ENCODE data around the gene GRID2IP.
"Not testable (repeated sequence)": the region's sequence is repeated elsewhere in the genome, so short reads cannot be mapped to it uniquely, and the experiment has no call there.

DNA sequence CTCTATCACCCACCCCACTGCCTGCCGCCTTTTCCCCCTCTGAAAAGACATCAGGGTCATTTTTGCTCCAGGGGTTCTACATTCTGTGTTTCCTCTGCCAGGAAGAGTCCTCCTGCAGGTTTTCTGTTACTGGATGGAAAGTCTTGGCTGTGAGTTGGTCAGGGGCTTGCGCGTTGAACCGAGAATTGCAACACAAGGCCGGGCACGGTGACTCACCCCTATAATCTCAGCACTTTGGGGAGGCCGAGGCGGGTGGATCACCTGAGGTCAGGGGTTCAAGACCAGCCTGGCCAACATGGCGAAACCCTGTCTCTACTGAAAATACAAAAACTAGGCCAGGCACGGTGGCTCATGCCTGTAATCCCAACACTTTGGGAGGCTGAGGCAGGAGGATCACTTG, 100.7 kb downstream of the GRID2IP start:
- TF ChIP-seq, protein P1, sequence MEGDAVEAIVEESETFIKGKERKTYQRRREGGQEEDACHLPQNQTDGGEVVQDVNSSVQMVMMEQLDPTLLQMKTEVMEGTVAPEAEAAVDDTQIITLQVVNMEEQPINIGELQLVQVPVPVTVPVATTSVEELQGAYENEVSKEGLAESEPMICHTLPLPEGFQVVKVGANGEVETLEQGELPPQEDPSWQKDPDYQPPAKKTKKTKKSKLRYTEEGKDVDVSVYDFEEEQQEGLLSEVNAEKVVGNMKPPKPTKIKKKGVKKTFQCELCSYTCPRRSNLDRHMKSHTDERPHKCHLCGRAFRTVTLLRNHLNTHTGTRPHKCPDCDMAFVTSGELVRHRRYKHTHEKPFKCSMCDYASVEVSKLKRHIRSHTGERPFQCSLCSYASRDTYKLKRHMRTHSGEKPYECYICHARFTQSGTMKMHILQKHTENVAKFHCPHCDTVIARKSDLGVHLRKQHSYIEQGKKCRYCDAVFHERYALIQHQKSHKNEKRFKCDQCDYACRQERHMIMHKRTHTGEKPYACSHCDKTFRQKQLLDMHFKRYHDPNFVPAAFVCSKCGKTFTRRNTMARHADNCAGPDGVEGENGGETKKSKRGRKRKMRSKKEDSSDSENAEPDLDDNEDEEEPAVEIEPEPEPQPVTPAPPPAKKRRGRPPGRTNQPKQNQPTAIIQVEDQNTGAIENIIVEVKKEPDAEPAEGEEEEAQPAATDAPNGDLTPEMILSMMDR (IDR thresholded peaks at IDR 0.05), result not testable (repeated sequence)
- not testable (repeated sequence) for TF ChIP-seq POLR2AphosphoS5, POLR2A (IDR thresholded peaks at IDR 0.05)

Measured in prostate gland (tissue), 2 donors.